ENCODE measurements around the gene PSMD1.

PSMD1 gene

GRCh38 chr2:231056453-231057416 is at the start of gene PSMD1:
Gene PSMD1, plus strand, starts transcription at chr2:231056867. Its CDS starts 159 bp downstream, at chr2:231057026.
- Mint-ChIP-seq H3K36me3 (ENCODE audit: low read depth) (peaks cover 7% of the 10 kb centered on the region), H3K27ac (peak within 1 kb of the TSS; percentile 100), H3K4me1 (peaks cover 33% of the 10 kb centered on the region), H3K27me3 (ENCODE audit: low read depth, poor library complexity) (peaks cover 23% of the 10 kb centered on the region), H3K9me3 (no peaks in the 10 kb centered on the region), H3K4me3 (peak within 1 kb of the TSS; percentile 96)
- DNase-seq: peak; percentile 97
- TF ChIP-seq CTCF (IDR thresholded peaks at IDR 0.05): peak; percentile 95

GRCh38 chr2:231007286-231008098 is 49.2 kb upstream of the PSMD1 start:
- Mint-ChIP-seq H3K9me3 (peaks cover 23% of the 10 kb centered on the region), H3K27ac (no peak overlapping the region), H3K4me1 (peaks cover 18% of the 10 kb centered on the region), H3K36me3 (ENCODE audit: low read depth) (peaks cover 11% of the 10 kb centered on the region), H3K4me3 (no peak overlapping the region), H3K27me3 (ENCODE audit: low read depth, poor library complexity) (peaks cover 23% of the 10 kb centered on the region)
- DNase-seq: peak; percentile 23
- no peak for TF ChIP-seq CTCF (IDR thresholded peaks at IDR 0.05)

GRCh38 chr2:231008131-231008530 is 48.5 kb upstream of the PSMD1 start:
- DNase-seq: no peak
- TF ChIP-seq CTCF (IDR thresholded peaks at IDR 0.05): no peak
- H3K4me3 Mint-ChIP-seq: no peak overlapping the region
- peaks cover 23% of the 10 kb centered on the region for H3K9me3 Mint-ChIP-seq
- peaks cover 11% of the 10 kb centered on the region for H3K36me3 Mint-ChIP-seq (ENCODE audit: low read depth)
- peaks cover 18% of the 10 kb centered on the region for H3K4me1 Mint-ChIP-seq
- peaks cover 18% of the 10 kb centered on the region for H3K27me3 Mint-ChIP-seq (ENCODE audit: low read depth, poor library complexity)
- H3K27ac Mint-ChIP-seq: no peak overlapping the region

- no peak for TF ChIP-seq CTCF (IDR thresholded peaks at IDR 0.05)
- peaks cover 11% of the 10 kb centered on the region for H3K36me3 Mint-ChIP-seq (ENCODE audit: low read depth)
- H3K27me3 Mint-ChIP-seq (ENCODE audit: low read depth, poor library complexity): peaks cover 23% of the 10 kb centered on the region
- DNase-seq: no peak
- H3K27ac Mint-ChIP-seq: no peak overlapping the region
- peaks cover 14% of the 10 kb centered on the region for H3K9me3 Mint-ChIP-seq
- peaks cover 18% of the 10 kb centered on the region for H3K4me1 Mint-ChIP-seq
- H3K4me3 Mint-ChIP-seq: no peak overlapping the region
These were observed 47.3 kb upstream of the PSMD1 start for GRCh38 chr2:231009236-231009919.

GRCh38 chr2:231010201-231010730 is 46.4 kb upstream of the PSMD1 start:
- no peak overlapping the region for H3K27ac Mint-ChIP-seq
- DNase-seq: no peak
- no peak overlapping the region for H3K4me3 Mint-ChIP-seq

More at GRCh38 chr2:231010201-231010730, 46.4 kb upstream of the PSMD1 start:
- TF ChIP-seq CTCF (IDR thresholded peaks at IDR 0.05): no peak
- H3K4me1 Mint-ChIP-seq: peaks cover 18% of the 10 kb centered on the region
- H3K9me3 Mint-ChIP-seq: peaks cover 5% of the 10 kb centered on the region
- peaks cover 4% of the 10 kb centered on the region for H3K36me3 Mint-ChIP-seq (ENCODE audit: low read depth)
- peaks cover 23% of the 10 kb centered on the region for H3K27me3 Mint-ChIP-seq (ENCODE audit: low read depth, poor library complexity)

Measured in nephron progenitor cell (in vitro differentiated cells).